HL-60 (cell line): ENCODE measurements around the gene PRR13.

ENCODE experiments used
- DNase-seq, 2 experiments: peaks; one replicate each; pipeline ENCODE4 v3.0.0-alpha.2; 2010 to 2020; ENCODE audit warnings: low read depth in 1 of 2, low spot score in 1 of 2
- H3K27ac ChIP-seq: fragments of 250-450 bp; sonication (Bioruptor Pico); replicated peaks from 2 replicates; pipeline ENCODE4 v1.5.1; 2020; ENCODE audit warnings: mild to moderate bottlenecking, moderate library complexity
- H3K27me3 ChIP-seq: fragments of 250-450 bp; sonication (Bioruptor Pico); 2 replicates; pipeline ENCODE4 v1.5.1; 2021; ENCODE audit warnings: mild to moderate bottlenecking, moderate library complexity; ENCODE audit not compliant: insufficient read depth, poor library complexity, severe bottlenecking
- H3K4me3 ChIP-seq: replicated peaks from 2 replicates; pipeline ENCODE4 v1.5.1; 2011; ENCODE audit warnings: mild to moderate bottlenecking, control low read depth, low read length; ENCODE audit not compliant: insufficient read depth
- CTCF ChIP-seq: IDR thresholded peaks from one replicate; pipeline ENCODE4 v1.5.1; 2011; ENCODE audit warnings: low read length, control low read depth, inconsistent platforms; ENCODE audit not compliant: insufficient read depth
- GABPA ChIP-seq: IDR thresholded peaks from 2 replicates; pipeline ENCODE4 v1.6.1; 2012; ENCODE audit warnings: low read depth
- POLR2AphosphoS5 ChIP-seq: IDR thresholded peaks from 2 replicates; pipeline ENCODE4 v1.6.1; 2012; ENCODE audit warnings: low read depth
- REST ChIP-seq: IDR thresholded peaks from 2 replicates; pipeline ENCODE4 v1.6.1; 2012; ENCODE audit warnings: low read depth; ENCODE audit not compliant: insufficient replicate concordance
- SPI1 ChIP-seq: IDR thresholded peaks from 2 replicates; pipeline ENCODE4 v1.6.1; 2012; ENCODE audit warnings: low read depth, mild to moderate bottlenecking, borderline replicate concordance

The PRR13 gene

GRCh38 chr12:53489242-53489864 is 47.8 kb downstream of the PRR13 start:
- DNase-seq, result no peak
- no peak overlapping the region for H3K4me3 ChIP-seq
- no peak for TF ChIP-seq SPI1
- TF ChIP-seq CTCF, result no peak
- TF ChIP-seq GABPA, result no peak
- TF ChIP-seq REST, result no peak
- no peak for TF ChIP-seq POLR2AphosphoS5
- no peak overlapping the region for H3K27ac ChIP-seq
- no peaks in the 10 kb centered on the region for H3K27me3 ChIP-seq

GRCh38 chr12:53492188-53492587 is 50.7 kb downstream of the PRR13 start:
- peak in 1 of 2 experiments; percentile 10 for DNase-seq
- TF ChIP-seq SPI1, result no peak
- no peak for TF ChIP-seq GABPA
- no peak for TF ChIP-seq POLR2AphosphoS5
- TF ChIP-seq REST, result no peak
- TF ChIP-seq CTCF, result no peak
- H3K27me3 ChIP-seq, result no peaks in the 10 kb centered on the region
- H3K27ac ChIP-seq, result no peak overlapping the region
- no peak overlapping the region for H3K4me3 ChIP-seq

GRCh38 chr12:53492830-53493609 is 51.5 kb downstream of the PRR13 start:
- Histone ChIP-seq H3K4me3 (peak overlapping the region; percentile 51), H3K27ac (no peak overlapping the region; the same call in 1 of the 2 replicates), H3K27me3 (no peaks in the 10 kb centered on the region)
- peak; percentile 42; the same call in 1 of the 2 replicates for TF ChIP-seq POLR2AphosphoS5
- TF ChIP-seq REST, result no peak
- DNase-seq, result peak; percentile 85 to 92
